Fibroblast of the aortic adventitia (primary cell): ENCODE results near the gene LCNL1. TPM values are rescaled to one million over a fixed set of nuclear protein-coding genes. Genes with fewer than 3 reads are reported as not detected.

Experiments used
- DNase-seq: peaks from one replicate; pipeline ENCODE4 v3.0.0-alpha.2; 2010; ENCODE audit warnings: low read depth
- H3K4me3 ChIP-seq: 2 replicates; pipeline ENCODE4 v1.5.1; 2011; ENCODE audit warnings: low read depth, mild to moderate bottlenecking, control low read depth, low read length, moderate library complexity
- CTCF ChIP-seq: IDR thresholded peaks from 2 replicates; pipeline ENCODE4 v1.5.1; 2011; ENCODE audit warnings: mild to moderate bottlenecking, low read length, control low read depth, inconsistent platforms; ENCODE audit not compliant: insufficient read depth
- total RNA-seq: library from RNA; depleted of rRNA; stranded (reverse); fragments of >200 nt; gene quantifications from 2 replicates; pipeline ENCODE4 v1.2.3, GENCODE V29; 2012; ENCODE audit warnings: low replicate concordance

The LCNL1 gene
- total RNA-seq, 1 donor = 0.54 TPM

DNA sequence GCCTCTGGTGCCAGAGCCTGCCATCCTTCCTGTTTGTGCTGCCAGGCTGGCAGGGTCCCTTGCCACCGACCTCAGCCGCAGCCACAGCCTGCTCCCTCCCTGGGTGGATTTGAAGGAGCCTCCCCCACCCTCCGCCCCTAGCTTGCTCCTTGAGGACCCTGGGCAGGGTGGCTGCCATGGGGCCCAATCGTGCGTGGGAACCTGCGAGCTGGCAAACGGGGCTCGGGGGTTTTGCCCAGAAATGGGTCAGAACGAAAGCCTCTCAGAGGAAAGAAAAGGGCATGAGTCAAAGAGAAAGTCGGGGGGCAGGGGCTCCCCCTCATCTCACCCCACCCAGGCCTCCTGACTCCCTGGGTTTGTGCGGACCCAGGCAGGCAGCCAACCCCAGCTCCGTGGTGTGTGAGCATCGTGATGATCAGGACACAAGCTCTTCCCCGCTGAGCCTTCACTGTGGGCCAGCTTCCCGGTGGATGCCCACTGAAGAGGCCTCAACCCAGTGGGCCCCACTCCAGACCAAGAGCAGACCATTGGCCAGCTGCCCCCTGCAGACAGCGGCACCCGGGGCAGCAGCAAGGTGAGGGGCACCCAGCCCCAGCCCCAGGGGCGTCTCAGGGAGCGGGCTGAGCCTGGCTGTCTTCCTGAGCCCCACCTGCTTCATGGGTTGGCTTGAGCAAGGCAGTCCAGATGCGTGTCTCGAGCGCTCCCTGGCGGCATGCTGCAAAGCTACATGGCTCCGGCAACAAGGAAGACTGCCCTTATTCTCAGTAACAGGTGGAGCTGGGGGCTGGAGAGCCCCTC, 52.1 kb downstream of the LCNL1 start:
- DNase-seq = peak; percentile 85
- no peak overlapping the region for H3K4me3 ChIP-seq
- peak; percentile 93 for TF ChIP-seq CTCF

Other genes with a start within 250 kb of the LCNL1 start
- gene LCN10, start 240.1 kb upstream of the LCNL1 start, total RNA-seq = not detected in 2 replicates
- not detected in 2 replicates for gene LCN6, start 234.5 kb upstream of the LCNL1 start, total RNA-seq
- not detected in 2 replicates for gene LCN8, start 224.8 kb upstream of the LCNL1 start, total RNA-seq
- not detected in 2 replicates for gene LCN15, start 218.5 kb upstream of the LCNL1 start, total RNA-seq
- gene TMEM141, start 191.6 kb upstream of the LCNL1 start, total RNA-seq = 9.4 and 30.8 TPM in 2 replicates
- 0.16 TPM in 1 of 2 replicates, not detected in the other for gene CCDC183, start 186.7 kb upstream of the LCNL1 start, total RNA-seq
- 49.8 and 62.0 TPM in 2 replicates for gene RABL6, start 175.0 kb upstream of the LCNL1 start, total RNA-seq
- gene AJM1, start 140.5 kb upstream of the LCNL1 start, total RNA-seq = 1.1 and 1.3 TPM in 2 replicates
- 28.7 and 83.2 TPM in 2 replicates for gene PHPT1, start 133.6 kb upstream of the LCNL1 start, total RNA-seq
- gene MAMDC4, start 130.6 kb upstream of the LCNL1 start, total RNA-seq = 0.81 TPM in 1 of 2 replicates, not detected in the other
- 83.0 and 248 TPM in 2 replicates for gene EDF1, start 116.7 kb upstream of the LCNL1 start, total RNA-seq
- gene TRAF2, start 96.5 kb upstream of the LCNL1 start, total RNA-seq = 5.6 and 7.9 TPM in 2 replicates
- gene FBXW5, start 38.3 kb upstream of the LCNL1 start, total RNA-seq = 52.6 and 139 TPM in 2 replicates
- gene C8G, start 37.8 kb upstream of the LCNL1 start, total RNA-seq = 0.36 TPM in 1 of 2 replicates, not detected in the other
- gene LCN12, start 30.7 kb upstream of the LCNL1 start, total RNA-seq = not detected in 2 replicates
- 27.6 and 32.8 TPM in 2 replicates for gene PTGDS, start 5.5 kb upstream of the LCNL1 start, total RNA-seq
- gene PAXX, start 9.4 kb downstream of the LCNL1 start, total RNA-seq = 7.1 and 18.3 TPM in 2 replicates
- 4.3 and 5.2 TPM in 2 replicates for gene CLIC3, start 13.6 kb downstream of the LCNL1 start, total RNA-seq
- 21.0 and 25.0 TPM in 2 replicates for gene ABCA2, start 45.2 kb downstream of the LCNL1 start, total RNA-seq
- gene FUT7, start 49.1 kb downstream of the LCNL1 start, total RNA-seq = not detected in 2 replicates
- 23.8 and 31.6 TPM in 2 replicates for gene NPDC1, start 63.2 kb downstream of the LCNL1 start, total RNA-seq
- gene ENTPD2, start 71.1 kb downstream of the LCNL1 start, total RNA-seq = 0.09 TPM in 1 of 2 replicates, not detected in the other
- 0.41 and 1.5 TPM in 2 replicates for gene SAPCD2, start 87.6 kb downstream of the LCNL1 start, total RNA-seq
- gene UAP1L1, start 94.5 kb downstream of the LCNL1 start, total RNA-seq = 12.7 and 17.7 TPM in 2 replicates
- gene MAN1B1, start 104.0 kb downstream of the LCNL1 start, total RNA-seq = 50.8 and 103 TPM in 2 replicates
- 69.5 and 72.3 TPM in 2 replicates for gene DPP7, start 131.7 kb downstream of the LCNL1 start, total RNA-seq
- not detected in 2 replicates for gene GRIN1, start 156.2 kb downstream of the LCNL1 start, total RNA-seq
- gene LRRC26, start 187.1 kb downstream of the LCNL1 start, total RNA-seq = not detected in 2 replicates
- gene TMEM210, start 189.1 kb downstream of the LCNL1 start, total RNA-seq = not detected in 2 replicates
- gene ANAPC2, start 205.6 kb downstream of the LCNL1 start, total RNA-seq = 25.7 and 28.0 TPM in 2 replicates
- gene SSNA1, start 205.7 kb downstream of the LCNL1 start, total RNA-seq = 43.5 and 51.5 TPM in 2 replicates
- gene TPRN, start 217.7 kb downstream of the LCNL1 start, total RNA-seq = 8.0 and 10.5 TPM in 2 replicates
- gene TMEM203, start 222.7 kb downstream of the LCNL1 start, total RNA-seq = 32.3 and 34.7 TPM in 2 replicates
- gene NDOR1, start 222.7 kb downstream of the LCNL1 start, total RNA-seq = 8.5 and 8.6 TPM in 2 replicates
- 0.45 TPM in 1 of 2 replicates, not detected in the other for gene RNF208, start 239.2 kb downstream of the LCNL1 start, total RNA-seq
- 0.36 and 0.49 TPM in 2 replicates for gene CYSRT1, start 242.2 kb downstream of the LCNL1 start, total RNA-seq
- 0.09 TPM in 1 of 2 replicates, not detected in the other for gene RNF224, start 244.5 kb downstream of the LCNL1 start, total RNA-seq
- not detected in 2 replicates for gene SLC34A3, start 247.9 kb downstream of the LCNL1 start, total RNA-seq